OCI-LY1 (cell line): ENCODE results near the gene CFAP20DC.

ENCODE experiments used
- H2AFZ ChIP-seq: fragments of 200-600 bp; sonication (generic), shearing (Covaris generic); 2 replicates; pipeline ENCODE4 v1.6.0; 2014; ENCODE audit warnings: antibody characterized with exemption, mild to moderate bottlenecking, low read length
- H3F3A ChIP-seq: fragments of 200-600 bp; sonication (generic), shearing (Covaris generic); 2 replicates; pipeline ENCODE4 v1.6.0; 2014; ENCODE audit warnings: mild to moderate bottlenecking, antibody characterized with exemption, low read length, moderate library complexity; ENCODE audit not compliant: insufficient read depth
- H3K27ac ChIP-seq: fragments of 200-600 bp; sonication (generic); 2 replicates; pipeline ENCODE4 v1.5.1; 2014; ENCODE audit warnings: low read length, mixed run types, mild to moderate bottlenecking, low read depth; ENCODE audit not compliant: poor library complexity, severe bottlenecking
- H3K27me3 ChIP-seq: fragments of 200-600 bp; sonication (generic); 2 replicates; pipeline ENCODE4 v1.6.0; 2014; ENCODE audit warnings: antibody characterized with exemption, mild to moderate bottlenecking, low read length, moderate library complexity; ENCODE audit not compliant: insufficient read depth
- H3K36me3 ChIP-seq: fragments of 200-600 bp; sonication (generic); 2 replicates; pipeline ENCODE4 v1.6.1; 2014; ENCODE audit warnings: mild to moderate bottlenecking, antibody characterized with exemption, low read length, moderate library complexity, mixed read lengths; ENCODE audit not compliant: insufficient read depth
- H3K4me1 ChIP-seq: fragments of 200-600 bp; sonication (generic); 2 replicates; pipeline ENCODE4 v1.5.1; 2014; ENCODE audit warnings: mild to moderate bottlenecking, low read length, moderate library complexity; ENCODE audit not compliant: insufficient read depth, severe bottlenecking
- H3K4me2 ChIP-seq: fragments of 200-600 bp; sonication (generic), shearing (Covaris generic); 2 replicates; pipeline ENCODE4 v1.6.1; 2014; ENCODE audit warnings: low read length
- H3K4me3 ChIP-seq: fragments of 200-600 bp; sonication (generic); 2 replicates; pipeline ENCODE4 v1.5.1; 2014; ENCODE audit warnings: low read length, low read depth, mild to moderate bottlenecking, mixed read lengths; ENCODE audit not compliant: poor library complexity, severe bottlenecking
- H3K79me2 ChIP-seq: fragments of 200-600 bp; shearing (Covaris generic); 2 replicates; pipeline ENCODE4 v1.6.1; 2016; ENCODE audit warnings: mixed run types, low read length, mixed read lengths; ENCODE audit not compliant: insufficient read depth
- H3K9ac ChIP-seq: fragments of 200-600 bp; sonication (generic), shearing (Covaris generic); 2 replicates; pipeline ENCODE4 v1.6.1; 2014; ENCODE audit warnings: mild to moderate bottlenecking, low read length, mixed read lengths
- H3K9me2 ChIP-seq: fragments of 200-600 bp; sonication (generic), shearing (Covaris generic); 2 replicates; pipeline ENCODE4 v1.6.1; 2014; ENCODE audit warnings: low read depth, mild to moderate bottlenecking, low read length, mixed read lengths
- H3K9me3 ChIP-seq: fragments of 200-600 bp; shearing (Covaris generic); 2 replicates; pipeline ENCODE4 v1.6.1; 2014; ENCODE audit warnings: low read length, mixed read lengths
- H4K20me1 ChIP-seq: fragments of 200-600 bp; sonication (generic), shearing (Covaris generic); 2 replicates; pipeline ENCODE4 v1.6.0; 2016; ENCODE audit warnings: mild to moderate bottlenecking, low read length; ENCODE audit not compliant: insufficient read depth
- EZH2 ChIP-seq: fragments of 200-600 bp; sonication (generic), shearing (Covaris generic); IDR thresholded peaks from 2 replicates; pipeline ENCODE4 v1.8.0; 2017; ENCODE audit warnings: borderline replicate concordance, mixed run types, mild to moderate bottlenecking, antibody characterized with exemption, low read length, moderate library complexity, mixed read lengths
- TF ChIP-seq, protein P1 (sequence below): fragments of 200-600 bp; sonication (generic), shearing (Covaris generic); IDR thresholded peaks from 2 replicates; pipeline ENCODE4 v1.5.1; 2017; ENCODE audit warnings: mild to moderate bottlenecking, antibody characterized with exemption, low read length, moderate library complexity, mixed read lengths

CFAP20DC gene

DNA sequence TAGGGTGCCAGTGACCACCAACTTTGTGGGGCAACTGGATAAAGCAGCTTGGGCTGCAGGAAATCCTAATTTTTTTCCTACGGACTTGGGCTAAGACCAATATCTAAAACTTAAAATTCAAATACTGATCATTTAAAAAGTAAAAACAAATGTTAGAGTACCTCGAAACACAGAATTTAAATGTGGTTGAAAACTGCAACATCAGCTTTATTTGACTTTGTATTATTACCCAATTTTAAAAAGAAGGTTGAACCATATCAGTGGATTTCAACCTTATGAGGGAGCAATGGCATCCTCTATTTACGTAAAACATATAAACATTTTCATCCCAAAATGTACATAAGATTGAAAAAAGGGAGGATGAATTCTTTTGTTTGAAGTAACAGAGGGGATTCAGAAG is 26.2 kb downstream of the CFAP20DC start:
- no peak overlapping the region for H3K9ac ChIP-seq
- no peaks in the 10 kb centered on the region for H3K9me2 ChIP-seq
- no peaks in the 10 kb centered on the region for H3K27me3 ChIP-seq
- H3K27ac ChIP-seq: no peak overlapping the region
- H3K4me3 ChIP-seq: no peak overlapping the region
- H3K36me3 ChIP-seq: no peaks in the 10 kb centered on the region
- no peaks in the 10 kb centered on the region for H4K20me1 ChIP-seq
- no peaks in the 10 kb centered on the region for H3K9me3 ChIP-seq
- no peak overlapping the region for H2AFZ ChIP-seq
- no peak for TF ChIP-seq EZH2
- TF ChIP-seq, protein P1, sequence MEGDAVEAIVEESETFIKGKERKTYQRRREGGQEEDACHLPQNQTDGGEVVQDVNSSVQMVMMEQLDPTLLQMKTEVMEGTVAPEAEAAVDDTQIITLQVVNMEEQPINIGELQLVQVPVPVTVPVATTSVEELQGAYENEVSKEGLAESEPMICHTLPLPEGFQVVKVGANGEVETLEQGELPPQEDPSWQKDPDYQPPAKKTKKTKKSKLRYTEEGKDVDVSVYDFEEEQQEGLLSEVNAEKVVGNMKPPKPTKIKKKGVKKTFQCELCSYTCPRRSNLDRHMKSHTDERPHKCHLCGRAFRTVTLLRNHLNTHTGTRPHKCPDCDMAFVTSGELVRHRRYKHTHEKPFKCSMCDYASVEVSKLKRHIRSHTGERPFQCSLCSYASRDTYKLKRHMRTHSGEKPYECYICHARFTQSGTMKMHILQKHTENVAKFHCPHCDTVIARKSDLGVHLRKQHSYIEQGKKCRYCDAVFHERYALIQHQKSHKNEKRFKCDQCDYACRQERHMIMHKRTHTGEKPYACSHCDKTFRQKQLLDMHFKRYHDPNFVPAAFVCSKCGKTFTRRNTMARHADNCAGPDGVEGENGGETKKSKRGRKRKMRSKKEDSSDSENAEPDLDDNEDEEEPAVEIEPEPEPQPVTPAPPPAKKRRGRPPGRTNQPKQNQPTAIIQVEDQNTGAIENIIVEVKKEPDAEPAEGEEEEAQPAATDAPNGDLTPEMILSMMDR: no peak
- no peak overlapping the region for H3K4me2 ChIP-seq
- H3F3A ChIP-seq: no peaks in the 10 kb centered on the region
- H3K4me1 ChIP-seq: no peaks in the 10 kb centered on the region
- no peaks in the 10 kb centered on the region for H3K79me2 ChIP-seq

DNA sequence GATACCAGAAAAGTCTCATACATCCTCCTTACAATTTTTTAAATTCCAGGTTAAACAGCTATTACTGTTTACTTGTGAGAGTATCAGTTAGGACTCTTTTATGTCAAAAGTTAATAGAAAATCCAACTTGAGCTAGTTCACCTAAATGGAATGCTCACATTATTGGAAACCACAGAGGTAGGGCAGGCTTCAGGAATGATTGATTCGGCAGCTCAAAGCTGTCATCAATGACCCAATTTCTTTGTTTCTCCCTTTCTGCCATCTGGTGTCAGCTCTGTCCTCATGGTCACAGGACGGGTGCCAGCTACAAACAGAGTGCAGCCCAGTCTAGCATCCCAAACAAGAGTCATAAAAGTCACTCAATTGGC is 32.2 kb downstream of the CFAP20DC start:
- TF ChIP-seq EZH2: no peak
- TF ChIP-seq, protein P1: no peak
- H3K36me3 ChIP-seq: no peaks in the 10 kb centered on the region
- no peak overlapping the region for H3K27ac ChIP-seq
- no peak overlapping the region for H2AFZ ChIP-seq
- no peaks in the 10 kb centered on the region for H3F3A ChIP-seq
- no peaks in the 10 kb centered on the region for H3K27me3 ChIP-seq
- H3K9me3 ChIP-seq: no peaks in the 10 kb centered on the region
- no peaks in the 10 kb centered on the region for H4K20me1 ChIP-seq
- H3K4me1 ChIP-seq: no peaks in the 10 kb centered on the region
- no peak overlapping the region for H3K4me2 ChIP-seq
- H3K79me2 ChIP-seq: no peaks in the 10 kb centered on the region
- no peak overlapping the region for H3K4me3 ChIP-seq
- no peak overlapping the region for H3K9ac ChIP-seq
- H3K9me2 ChIP-seq: no peaks in the 10 kb centered on the region

DNA sequence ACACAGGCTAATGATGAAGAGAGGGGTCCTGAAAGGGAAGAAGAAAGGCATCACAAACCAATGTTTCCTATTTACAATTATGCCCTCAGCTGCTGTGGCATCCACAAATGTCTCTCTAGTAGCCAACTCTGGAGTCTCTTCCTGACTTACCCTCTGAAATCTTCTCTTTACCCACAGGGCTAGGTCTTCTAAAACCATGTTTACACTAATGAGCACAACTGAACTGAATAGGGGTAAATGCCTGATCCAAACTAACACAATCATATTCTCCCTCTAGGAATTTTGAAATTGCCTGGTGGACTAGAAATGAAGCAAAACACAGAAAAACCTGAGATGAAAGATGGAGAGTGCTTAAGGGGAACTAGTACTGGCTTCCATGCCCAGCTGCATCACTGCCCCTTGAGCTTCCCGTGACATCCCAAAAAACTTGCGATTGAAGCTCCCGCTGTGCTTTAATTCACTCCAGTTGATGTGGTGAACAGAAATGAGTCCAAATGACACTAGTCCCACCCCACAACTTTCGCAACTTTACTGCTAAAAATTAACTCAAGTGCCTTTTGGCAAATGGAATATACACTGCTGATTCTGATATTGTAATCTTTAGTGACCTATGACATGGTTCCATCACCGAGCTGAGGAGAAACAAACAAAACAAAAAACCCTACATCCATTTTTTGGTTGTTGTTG is 32.8 kb downstream of the CFAP20DC start:
- no peak for TF ChIP-seq EZH2
- TF ChIP-seq, protein P1: no peak
- no peaks in the 10 kb centered on the region for H4K20me1 ChIP-seq

More for the DNA sequence above, 32.8 kb downstream of the CFAP20DC start:
- H3K4me1 ChIP-seq: no peaks in the 10 kb centered on the region
- no peak overlapping the region for H3K4me3 ChIP-seq
- no peaks in the 10 kb centered on the region for H3F3A ChIP-seq
- H3K9me3 ChIP-seq: no peaks in the 10 kb centered on the region
- no peaks in the 10 kb centered on the region for H3K27me3 ChIP-seq
- no peaks in the 10 kb centered on the region for H3K9me2 ChIP-seq
- no peaks in the 10 kb centered on the region for H3K79me2 ChIP-seq
- H3K36me3 ChIP-seq: no peaks in the 10 kb centered on the region
- no peak overlapping the region for H3K4me2 ChIP-seq
- no peak overlapping the region for H2AFZ ChIP-seq
- H3K27ac ChIP-seq: no peak overlapping the region
- H3K9ac ChIP-seq: no peak overlapping the region
